ENCODE measurements around the gene DGCR2. TPM values are rescaled to one million over a fixed set of nuclear protein-coding genes. Genes with fewer than 3 reads are reported as not detected.
"Not testable (repeated sequence)": the region's sequence is repeated elsewhere in the genome, so short reads cannot be mapped to it uniquely, and the experiment has no call there.

The DGCR2 gene
- total and polyA plus RNA-seq, 2 experiments from 2014 or later = 18.5 to 83.0 TPM

DNA sequence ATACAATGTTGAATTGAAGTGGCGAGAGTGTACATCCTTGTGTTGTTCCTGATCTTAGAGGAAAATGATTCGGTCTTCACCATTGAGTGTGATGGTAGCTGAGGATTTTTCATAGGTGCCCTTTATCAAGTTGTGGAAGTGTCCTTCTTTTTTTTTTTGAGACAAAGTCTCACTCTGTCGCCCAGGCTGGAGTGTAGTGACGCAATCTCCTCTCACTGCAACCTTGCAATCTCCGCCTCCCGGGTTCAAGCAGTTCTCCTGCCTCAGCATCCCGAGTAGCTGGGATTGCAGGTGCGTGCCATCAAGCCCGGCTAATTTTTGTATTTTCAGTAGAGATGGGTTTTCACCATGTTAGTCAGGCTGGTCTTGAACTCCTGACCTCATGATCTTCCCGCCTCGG is 36.4 kb upstream of the DGCR2 start:
- not testable (repeated sequence) for H3K27ac ChIP-seq (ENCODE audit: low read depth); H3K4me2 ChIP-seq; H3K4me3 ChIP-seq; H3K27me3 ChIP-seq (ENCODE audit: insufficient read depth); H3K9me3 Mint-ChIP-seq; H4K20me1 ChIP-seq (replicated peaks; ENCODE audit: insufficient read depth); H3K36me3 ChIP-seq (ENCODE audit: insufficient read depth); H3F3A ChIP-seq (replicated peaks; ENCODE audit: low read depth); H3K79me2 ChIP-seq (replicated peaks; ENCODE audit: insufficient read depth); DNase-seq (ENCODE audit: low spot score); H2AFZ ChIP-seq; ATAC-seq; H3K4me1 Mint-ChIP-seq; H3K9me2 ChIP-seq (ENCODE audit: insufficient read depth); H3K4me1 ChIP-seq (ENCODE audit: insufficient read depth); H3K36me3 Mint-ChIP-seq (ENCODE audit: low read depth); H3K4me3 Mint-ChIP-seq; H3K27ac Mint-ChIP-seq
- H3K27me3 Mint-ChIP-seq (ENCODE audit: insufficient read depth, low read depth, poor library complexity) = peaks cover 11% of the 10 kb centered on the region

DNA sequence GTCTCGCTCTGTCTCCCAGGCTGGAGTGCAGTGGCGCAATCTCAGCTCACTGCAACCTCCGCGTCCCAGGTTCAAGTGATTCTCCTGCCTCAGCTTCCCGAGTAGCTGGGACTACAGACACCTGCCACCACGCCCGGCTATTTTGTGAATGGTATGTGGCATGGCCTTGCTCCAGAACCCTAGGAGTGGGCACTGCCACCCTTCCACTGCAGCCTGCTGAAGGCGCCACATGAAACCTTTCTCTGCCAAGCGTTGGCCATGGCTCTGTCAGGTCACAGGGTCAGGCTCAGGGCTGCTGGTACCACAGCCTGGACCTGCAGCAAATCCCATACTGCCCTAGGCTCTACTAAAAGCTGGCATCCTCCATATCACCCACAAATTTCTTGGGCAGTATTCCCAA is 33.9 kb upstream of the DGCR2 start:
- not testable (repeated sequence) for H3K27ac Mint-ChIP-seq; H2AFZ ChIP-seq; H3K4me3 Mint-ChIP-seq; DNase-seq (ENCODE audit: low spot score); H3K36me3 Mint-ChIP-seq (ENCODE audit: low read depth); H3K4me1 ChIP-seq (ENCODE audit: insufficient read depth); H3K9me2 ChIP-seq (ENCODE audit: insufficient read depth); H3K27ac ChIP-seq (ENCODE audit: low read depth); H3K36me3 ChIP-seq (ENCODE audit: insufficient read depth); ATAC-seq; H4K20me1 ChIP-seq (replicated peaks; ENCODE audit: insufficient read depth); H3F3A ChIP-seq (replicated peaks; ENCODE audit: low read depth); H3K4me3 ChIP-seq; H3K4me2 ChIP-seq; H3K79me2 ChIP-seq (replicated peaks; ENCODE audit: insufficient read depth); H3K9me3 Mint-ChIP-seq; H3K4me1 Mint-ChIP-seq
- H3K27me3 ChIP-seq (ENCODE audit: insufficient read depth) = peaks cover 32% of the 10 kb centered on the region
- H3K27me3 Mint-ChIP-seq (ENCODE audit: insufficient read depth, low read depth, poor library complexity) = peaks cover 30% of the 10 kb centered on the region

DNA sequence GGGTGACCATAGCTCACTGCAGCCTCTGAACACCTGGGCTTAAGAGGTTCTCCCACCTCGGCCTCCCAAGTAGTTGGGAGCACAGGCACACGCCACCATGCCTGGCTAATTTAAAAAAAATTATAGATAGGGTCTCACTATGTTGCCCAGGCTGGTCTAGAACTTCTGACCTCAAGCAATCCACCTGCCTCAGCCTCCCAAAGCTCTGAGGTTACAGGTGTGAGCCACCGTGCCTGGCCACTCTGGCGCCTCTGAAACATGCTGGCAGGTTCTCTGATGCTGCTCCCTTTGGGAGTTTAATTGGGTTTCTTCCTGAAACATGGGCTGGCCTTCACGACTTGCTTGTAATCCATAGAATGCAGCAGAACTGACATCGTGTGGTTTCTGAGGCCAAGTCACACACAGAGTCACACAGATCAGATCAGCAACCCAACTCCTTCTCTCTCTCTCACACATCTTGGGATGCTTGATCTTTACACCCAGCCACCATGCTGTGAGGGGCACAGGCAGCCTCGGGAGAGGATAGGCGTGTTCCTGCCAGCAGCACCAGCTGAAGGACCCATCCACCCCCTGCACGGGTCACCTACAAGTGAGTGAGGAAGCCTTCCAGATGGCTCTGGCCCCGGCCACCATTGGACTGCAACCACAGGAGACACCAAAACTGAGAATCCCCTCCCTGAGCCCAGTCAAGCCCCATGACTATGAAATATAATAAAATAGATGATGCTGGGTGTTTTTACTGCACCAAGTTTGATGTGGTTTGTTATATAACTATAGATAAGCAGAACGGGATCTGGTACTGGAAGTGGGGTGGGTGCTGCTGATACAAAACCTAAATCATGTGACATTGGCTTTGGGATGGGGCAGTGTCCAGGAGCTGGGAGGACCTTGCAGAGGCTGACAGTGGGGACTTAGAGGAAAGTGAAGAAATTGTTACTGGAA is 31.0 kb upstream of the DGCR2 start:
- DNase-seq (ENCODE audit: low spot score) (no peak), ATAC-seq (no peak)
- H3K27me3 Mint-ChIP-seq (ENCODE audit: insufficient read depth, low read depth, poor library complexity) = peaks cover 49% of the 10 kb centered on the region
- H3K4me2 ChIP-seq = no peak overlapping the region
- peaks cover 5% of the 10 kb centered on the region; the same call in 2 of the 3 replicates for H3K4me1 Mint-ChIP-seq
- no peaks in the 10 kb centered on the region for H3K4me1 ChIP-seq (ENCODE audit: insufficient read depth)
- peaks cover 58% of the 10 kb centered on the region for H3K27me3 ChIP-seq (ENCODE audit: insufficient read depth)
- 0 out of 2 replicates have a peak, but pooled peaks cover 13% of the 10 kb centered on the region for H3F3A ChIP-seq (replicated peaks; ENCODE audit: low read depth)
- no peak overlapping the region for H3K27ac Mint-ChIP-seq
- no peaks in the 10 kb centered on the region for H4K20me1 ChIP-seq (replicated peaks; ENCODE audit: insufficient read depth)
- H3K9me3 Mint-ChIP-seq = peaks cover 10% of the 10 kb centered on the region; the same call in 2 of the 3 replicates
- no peak overlapping the region for H3K27ac ChIP-seq (ENCODE audit: low read depth)
- no peaks in the 10 kb centered on the region for H3K9me2 ChIP-seq (ENCODE audit: insufficient read depth)
- H3K4me3 Mint-ChIP-seq = no peak overlapping the region
- peaks cover 3% of the 10 kb centered on the region; the same call in 1 of the 3 replicates for H3K36me3 Mint-ChIP-seq (ENCODE audit: low read depth)
- H3K4me3 ChIP-seq = no peak overlapping the region
- H2AFZ ChIP-seq = no peak overlapping the region
- H3K79me2 ChIP-seq (replicated peaks; ENCODE audit: insufficient read depth) = no peaks in the 10 kb centered on the region
- no peaks in the 10 kb centered on the region for H3K36me3 ChIP-seq (ENCODE audit: insufficient read depth)
- no peak for TF ChIP-seq ZNF114 (CRISPR knock-in tag; IDR thresholded peaks at IDR 0.05)
- TF ChIP-seq EZH2 (IDR thresholded peaks at IDR 0.05; ENCODE audit: low read depth, unreplicated experiment) = no peak
- TF ChIP-seq NANOG (IDR thresholded peaks at IDR 0.05; ENCODE audit: borderline replicate concordance) = no peak
- no peak for TF ChIP-seq ETS1 (IDR thresholded peaks at IDR 0.05)
- TF ChIP-seq STAT1 (IDR thresholded peaks at IDR 0.05; ENCODE audit: unreplicated experiment) = no peak
- no peak for TF ChIP-seq ZNF462 (CRISPR knock-in tag; IDR thresholded peaks at IDR 0.05)
- TF ChIP-seq JUNB (IDR thresholded peaks at IDR 0.05; ENCODE audit: unreplicated experiment) = no peak
- TF ChIP-seq ZNF331 (CRISPR knock-in tag; IDR thresholded peaks at IDR 0.05; ENCODE audit: low read depth) = no peak
- no peak for TF ChIP-seq CREB1 (CRISPR knock-in tag; IDR thresholded peaks at IDR 0.05; ENCODE audit: low read depth)

Measured in GM23338 (cell line).